Caco-2 (cell line): ENCODE results near the gene LRP6. TPM values are rescaled to one million over a fixed set of nuclear protein-coding genes. Genes with fewer than 3 reads are reported as not detected.
A peak's percentile ranks its signal among the peaks of the same experiment; 100 is the strongest.

Experiments used
- BruUV-seq: library from RNA; stranded (reverse); fragments of 400-500 nt; replicated peaks from 2 replicates; lab custom pipeline; 2021; lab: Mats Ljungman, UMichigan
- CTCF ChIA-PET: fragments of 300-600 bp; sonication (Branson Sonifier 250); formaldehyde crosslinking; loops from one replicate; lab custom pipeline; 2022; ENCODE audit warnings: antibody characterized with exemption; lab: Charles Lee
- POLR2A ChIA-PET: fragments of 300-600 bp; sonication (Branson Sonifier 250); formaldehyde crosslinking; loops from one replicate; lab custom pipeline; 2022; ENCODE audit warnings: antibody characterized with exemption; lab: Charles Lee
- DNase-seq, 2 experiments: peaks; one replicate each; pipeline versions ENCODE4 v3.0.0 to v3.0.0-alpha.2; 2020 to 2022
- H3K27me3 ChIP-seq: replicated peaks from 2 replicates; pipeline ENCODE4 v1.6.0; 2011; ENCODE audit warnings: low read length; ENCODE audit not compliant: control insufficient read depth, insufficient read depth
- H3K36me3 ChIP-seq: 2 replicates; pipeline ENCODE4 v1.5.1; 2011; ENCODE audit warnings: low read length; ENCODE audit not compliant: control insufficient read depth, insufficient read depth
- H3K4me1 ChIP-seq: fragments of 250-450 bp; sonication (Bioruptor Pico); 2 replicates; pipeline ENCODE4 v1.5.1; 2020; ENCODE audit warnings: mild to moderate bottlenecking
- H3K4me3 ChIP-seq: 2 replicates; pipeline ENCODE4 v1.5.1; 2011; ENCODE audit warnings: low read depth, mild to moderate bottlenecking, control low read depth, low read length
- H3K9me3 ChIP-seq: fragments of 250-450 bp; sonication (Bioruptor Pico); 2 replicates; pipeline ENCODE4 v1.5.1; 2020; ENCODE audit warnings: mild to moderate bottlenecking, moderate library complexity
- H3K27ac Mint-ChIP-seq: one replicate; pipeline ENCODE4 v1.8.0; 2022; ENCODE audit warnings: mixed read lengths; ENCODE audit not compliant: unreplicated experiment
- H3K27me3 Mint-ChIP-seq: one replicate; pipeline ENCODE4 v1.8.0; 2022; ENCODE audit warnings: mixed read lengths; ENCODE audit not compliant: insufficient read depth, unreplicated experiment
- H3K36me3 Mint-ChIP-seq: one replicate; pipeline ENCODE4 v1.8.0; 2022; ENCODE audit warnings: mild to moderate bottlenecking, mixed read lengths; ENCODE audit not compliant: insufficient read depth, unreplicated experiment
- H3K4me1 Mint-ChIP-seq: one replicate; pipeline ENCODE4 v1.8.0; 2022; ENCODE audit warnings: low read depth, mixed read lengths; ENCODE audit not compliant: unreplicated experiment
- H3K4me3 Mint-ChIP-seq: one replicate; pipeline ENCODE4 v1.8.0; 2022; ENCODE audit warnings: mild to moderate bottlenecking, moderate library complexity, mixed read lengths; ENCODE audit not compliant: unreplicated experiment
- H3K9me3 Mint-ChIP-seq: one replicate; pipeline ENCODE4 v1.8.0; 2022; ENCODE audit warnings: mixed read lengths; ENCODE audit not compliant: unreplicated experiment
- CTCF ChIP-seq, 2 experiments: fragments of 200-600 bp in 1 of 2; IDR thresholded peaks; 1 replicate in 1 of 2; 2 replicates in 1 of 2; pipeline versions ENCODE4 v1.5.1 to v1.8.0; 2011 to 2022; ENCODE audit warnings: antibody characterized with exemption in 1 of 2, control low read depth in 1 of 2, inconsistent platforms in 1 of 2, low read depth in 1 of 2, low read length in 1 of 2, mild to moderate bottlenecking in 1 of 2, moderate library complexity in 1 of 2; ENCODE audit not compliant: insufficient read depth in 1 of 2, severe bottlenecking in 1 of 2, unreplicated experiment in 1 of 2
- intact Hi-C: fragments of 100-400 bp; cut with micrococcal nuclease; formaldehyde crosslinking; loops from one replicate; pipeline ENCODE4 v1.10.0; 2022; ENCODE audit not compliant: unreplicated experiment
- total RNA-seq: library from RNA; stranded (reverse); gene quantifications from 2 replicates; pipeline ENCODE4 v1.2.3, GENCODE V29; 2022

The LRP6 gene
- total RNA-seq, 1 experiment from 2014 or later: 72.7 TPM

GRCh38 chr12:12088761-12089160, 178.1 kb downstream of the LRP6 start:
- POLR2A ChIA-PET: no interaction called here
- DNase-seq: no peak
- Mint-ChIP-seq H3K36me3 (no peaks in the 10 kb centered on the region), H3K27ac (no peak overlapping the region), H3K9me3 (no peaks in the 10 kb centered on the region), H3K4me3 (no peak overlapping the region), H3K4me1 (peaks cover 24% of the 10 kb centered on the region), H3K27me3 (no peaks in the 10 kb centered on the region)
- no peak for TF ChIP-seq CTCF (IDR thresholded peaks at IDR 0.05; ENCODE audit: insufficient read depth in 1 of 2, low read depth in 1 of 2, low read length in 1 of 2, severe bottlenecking in 1 of 2, unreplicated experiment in 1 of 2)
- H3K9me3 ChIP-seq: no peaks in the 10 kb centered on the region
- H3K4me3 ChIP-seq: no peak overlapping the region
- H3K27me3 ChIP-seq: no peaks in the 10 kb centered on the region
- H3K36me3 ChIP-seq: 0 out of 2 replicates have a peak, but pooled peaks cover 3% of the 10 kb centered on the region
- no TSS peak for BruUV-seq
- intact Hi-C loops: no loop called here
- peaks cover 11% of the 10 kb centered on the region; the same call in 1 of the 2 replicates for H3K4me1 ChIP-seq
- CTCF ChIA-PET: no interaction called here

- 0 out of 2 replicates have a peak, but pooled peaks cover 3% of the 10 kb centered on the region for H3K36me3 ChIP-seq
- no peak for TF ChIP-seq CTCF (IDR thresholded peaks at IDR 0.05; ENCODE audit: insufficient read depth in 1 of 2, low read depth in 1 of 2, low read length in 1 of 2, severe bottlenecking in 1 of 2, unreplicated experiment in 1 of 2)
- ChIA-PET POLR2A (no interaction called here), CTCF (no interaction called here)
- peaks cover 23% of the 10 kb centered on the region for H3K4me1 Mint-ChIP-seq
- BruUV-seq: no TSS peak
- H3K27me3 ChIP-seq: no peaks in the 10 kb centered on the region
- no peak overlapping the region for H3K4me3 Mint-ChIP-seq
- H3K4me3 ChIP-seq: no peak overlapping the region
- peak in 1 of 2 experiments; percentile 33 for DNase-seq
- no peaks in the 10 kb centered on the region for H3K9me3 Mint-ChIP-seq
- H3K27me3 Mint-ChIP-seq: no peaks in the 10 kb centered on the region
- H3K4me1 ChIP-seq: peaks cover 11% of the 10 kb centered on the region; the same call in 1 of the 2 replicates
- intact Hi-C loops: no loop called here
- H3K27ac Mint-ChIP-seq: peak overlapping the region; percentile 1
- H3K9me3 ChIP-seq: no peaks in the 10 kb centered on the region
- H3K36me3 Mint-ChIP-seq: no peaks in the 10 kb centered on the region
Measured at GRCh38 chr12:12088147-12088546, 178.7 kb downstream of the LRP6 start.

GRCh38 chr12:12087693-12088034, 179.2 kb downstream of the LRP6 start:
- no peaks in the 10 kb centered on the region for H3K9me3 ChIP-seq
- no peak overlapping the region for H3K4me3 ChIP-seq
- no peak for TF ChIP-seq CTCF (IDR thresholded peaks at IDR 0.05; ENCODE audit: insufficient read depth in 1 of 2, low read depth in 1 of 2, low read length in 1 of 2, severe bottlenecking in 1 of 2, unreplicated experiment in 1 of 2)
- no peaks in the 10 kb centered on the region for H3K36me3 Mint-ChIP-seq
- H3K4me1 ChIP-seq: peaks cover 11% of the 10 kb centered on the region; the same call in 1 of the 2 replicates
- POLR2A ChIA-PET: no interaction called here
- no peaks in the 10 kb centered on the region for H3K27me3 ChIP-seq
- no TSS peak for BruUV-seq
- CTCF ChIA-PET: interaction anchor here (0.6 kb wide), 1 partner anchor 533 kb away, joined by 3 read pairs; no protein-coding TSS in a partner anchor
- H3K27ac Mint-ChIP-seq: peak overlapping the region; percentile 1
- H3K36me3 ChIP-seq: 0 out of 2 replicates have a peak, but pooled peaks cover 3% of the 10 kb centered on the region
- peaks cover 22% of the 10 kb centered on the region for H3K4me1 Mint-ChIP-seq
- DNase-seq: no peak
- intact Hi-C loops: no loop called here
- no peaks in the 10 kb centered on the region for H3K27me3 Mint-ChIP-seq
- H3K4me3 Mint-ChIP-seq: no peak overlapping the region
- H3K9me3 Mint-ChIP-seq: no peaks in the 10 kb centered on the region
